GM19324 (cell line): ENCODE results near the gene SMARCA5.
A peak's percentile ranks its signal among the peaks of the same experiment; 100 is the strongest.
"Not testable (repeated sequence)": the region's sequence is repeated elsewhere in the genome, so short reads cannot be mapped to it uniquely, and the experiment has no call there.

Source experiments
- ATAC-seq: cut with Tn5 transposase; IDR thresholded peaks from one replicate; pipeline ENCODE4 v1.9.1; 2021; ENCODE audit warnings: mild to moderate bottlenecking, moderate library complexity; ENCODE audit not compliant: unreplicated experiment, low FRiP score

SMARCA5 gene

DNA sequence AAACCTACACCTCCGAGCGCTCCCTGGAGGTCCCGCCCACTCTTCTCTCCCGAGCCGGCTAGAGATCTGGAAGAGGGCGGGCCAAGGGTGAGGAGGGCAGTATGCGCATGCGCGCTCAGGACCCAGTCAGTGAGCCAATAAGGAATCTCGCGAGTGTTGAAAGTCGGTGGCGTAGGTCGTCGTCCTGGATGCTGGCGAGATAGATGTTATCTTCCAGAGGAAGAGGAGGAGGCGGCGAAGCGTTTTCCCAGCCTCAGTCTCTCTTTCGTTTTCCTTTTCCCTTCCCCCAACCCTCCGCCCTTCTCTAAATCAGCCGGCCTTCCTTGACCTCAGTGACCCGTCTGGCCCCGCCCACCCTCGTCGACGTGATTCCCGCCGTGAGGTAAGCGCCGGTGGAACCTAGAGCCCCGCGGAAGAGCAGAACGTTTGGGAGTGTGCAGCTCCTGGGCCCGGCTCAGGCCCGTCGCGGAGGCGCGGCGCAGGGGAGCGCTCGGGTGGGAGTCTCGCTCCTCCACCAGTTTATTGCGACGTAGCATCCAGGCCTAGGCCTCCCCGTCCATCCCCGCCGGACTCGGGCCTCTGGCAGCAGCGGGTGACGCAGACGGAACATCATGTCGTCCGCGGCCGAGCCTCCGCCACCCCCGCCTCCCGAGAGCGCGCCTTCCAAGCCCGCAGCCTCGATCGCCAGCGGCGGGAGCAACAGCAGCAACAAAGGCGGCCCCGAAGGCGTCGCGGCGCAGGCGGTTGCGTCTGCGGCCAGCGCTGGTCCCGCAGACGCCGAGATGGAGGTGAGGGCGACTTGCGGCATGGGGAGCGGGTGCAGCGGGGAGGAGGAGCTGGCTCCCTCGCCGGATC, at the start of gene SMARCA5:
SMARCA5 (plus strand) TSS at position 389 of the 855 bp plus-strand sequence; CDS start at position 612, 223 bp downstream.
- peak; percentile 97 for ATAC-seq

GRCh38 chr4:143473334-143474126, 40.0 kb upstream of the SMARCA5 start:
- ATAC-seq: peak; percentile 86

GRCh38 chr4:143477487-143477886, 36.0 kb upstream of the SMARCA5 start:
- no peak for ATAC-seq

GRCh38 chr4:143481361-143481760, 32.1 kb upstream of the SMARCA5 start:
- no peak for ATAC-seq

GRCh38 chr4:143482840-143483239, 30.7 kb upstream of the SMARCA5 start:
- ATAC-seq: no peak

DNA sequence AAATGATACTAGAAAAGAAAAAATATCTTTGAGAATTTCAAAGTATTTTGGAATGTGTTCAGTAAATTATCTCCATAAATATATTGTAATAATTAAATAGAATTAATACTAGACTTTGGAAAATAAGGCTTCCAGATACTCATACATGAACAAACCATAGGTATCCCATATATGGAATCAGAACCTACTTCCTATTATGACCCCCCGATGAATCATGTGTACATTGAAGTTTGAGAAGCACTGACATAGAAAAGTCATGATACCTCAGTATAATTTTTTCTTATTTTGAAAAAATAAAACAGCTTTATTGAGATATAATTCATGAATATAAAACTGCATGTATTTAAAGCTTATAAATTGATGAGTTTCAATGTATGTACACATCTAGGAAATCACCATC, 27.2 kb upstream of the SMARCA5 start:
- no peak for ATAC-seq

GRCh38 chr4:143488687-143489086, 24.8 kb upstream of the SMARCA5 start:
- no peak for ATAC-seq

- ATAC-seq: no peak
These were observed 24.4 kb upstream of the SMARCA5 start for GRCh38 chr4:143489106-143489505.

- ATAC-seq: no peak
These were observed 15.5 kb upstream of the SMARCA5 start for GRCh38 chr4:143498021-143498420.

GRCh38 chr4:143502231-143502630, 11.3 kb upstream of the SMARCA5 start:
- ATAC-seq: no peak

DNA sequence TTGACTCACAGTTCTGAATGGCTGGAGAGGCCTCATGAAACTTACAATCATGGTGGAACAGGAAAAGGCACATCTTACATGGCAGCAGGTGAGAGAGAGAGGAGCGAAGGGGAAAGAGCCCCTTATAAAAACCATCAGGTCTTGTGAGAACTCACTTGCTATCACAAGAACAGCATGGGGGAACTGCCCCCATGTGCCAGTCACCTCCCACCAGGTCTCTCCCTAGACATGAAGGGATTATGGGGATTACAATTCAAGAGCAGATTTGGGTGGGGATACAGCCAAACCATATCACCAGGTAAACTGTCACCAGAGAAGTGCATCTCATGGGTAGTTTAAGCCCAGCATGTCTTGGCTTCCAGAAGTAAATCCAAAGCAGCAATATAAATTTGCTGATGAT, 7.5 kb upstream of the SMARCA5 start:
- no peak for ATAC-seq

GRCh38 chr4:143511906-143512305, 1.6 kb upstream of the SMARCA5 start:
- ATAC-seq: no peak

GRCh38 chr4:143512978-143513313, 556 bp upstream of the SMARCA5 start:
- ATAC-seq: peak; percentile 38

GRCh38 chr4:143514169-143514495, 630 bp downstream of the SMARCA5 start:
- no peak for ATAC-seq

GRCh38 chr4:143514497-143514896, 995 bp downstream of the SMARCA5 start:
- no peak for ATAC-seq

- no peak for ATAC-seq
These were observed 1.4 kb downstream of the SMARCA5 start for GRCh38 chr4:143514901-143515300.

GRCh38 chr4:143515905-143516304, 2.4 kb downstream of the SMARCA5 start:
- ATAC-seq: no peak

- no peak for ATAC-seq
These were observed 4.3 kb downstream of the SMARCA5 start for GRCh38 chr4:143517764-143518163.

GRCh38 chr4:143524211-143524610, 10.7 kb downstream of the SMARCA5 start:
- no peak for ATAC-seq

- not testable (repeated sequence) for ATAC-seq
These were observed 14.5 kb downstream of the SMARCA5 start for GRCh38 chr4:143528046-143528445.

DNA sequence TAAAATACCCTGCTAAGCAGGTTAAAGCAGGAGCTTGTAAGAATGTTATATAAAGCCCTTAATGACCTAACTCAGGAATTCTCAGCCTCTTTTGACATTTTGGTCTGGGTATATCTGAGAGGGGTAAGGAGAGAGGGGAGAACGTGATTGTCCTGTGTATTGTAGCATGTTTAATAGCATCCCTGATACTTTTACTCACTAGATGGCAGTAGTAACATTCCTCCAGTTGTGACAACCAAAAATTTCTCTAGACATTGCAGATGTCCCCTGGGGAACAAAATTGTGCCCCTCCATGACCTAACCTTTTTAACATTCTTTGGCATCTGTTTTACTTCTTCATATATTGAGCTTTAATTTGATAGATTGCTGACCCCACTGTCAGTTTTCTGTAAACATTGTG, 17.9 kb downstream of the SMARCA5 start:
- no peak for ATAC-seq
